ENCODE results near the gene TTLL10. TPM values are rescaled to one million over a fixed set of nuclear protein-coding genes. Genes with fewer than 3 reads are reported as not detected.

The TTLL10 gene
- total and polyA plus RNA-seq, 2 of the 4 experiments (the other 2 are of a cell fraction), result not detected

DNA sequence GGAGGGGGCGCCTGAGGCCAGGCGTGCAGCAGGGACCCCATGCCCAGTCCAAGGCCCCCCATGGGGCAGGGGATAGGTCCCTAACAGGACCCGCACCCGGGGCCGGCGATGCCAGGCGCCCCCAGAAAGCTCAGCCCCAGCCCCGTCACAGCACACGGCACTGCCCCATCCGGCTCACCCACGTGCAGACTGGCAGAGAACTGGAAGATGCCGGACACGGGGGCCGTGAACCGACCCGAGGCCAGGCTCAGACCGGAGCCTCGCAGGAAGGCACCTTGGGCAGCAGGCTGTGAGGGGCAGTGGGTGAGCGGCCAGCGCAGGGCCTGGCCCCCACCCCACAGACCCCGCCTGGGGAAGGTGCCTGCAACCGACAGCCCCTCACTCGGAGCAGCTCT lies 69.6 kb downstream of the TTLL10 start:
- no TSS peak for BruUV-seq (replicated peaks)
- WGBS, 2 experiments (ENCODE audit: extremely low coverage in 2 of 2, insufficient read length in 1 of 2), result 93% methylated on average over 12 of the region's 23 CpGs; no CpG with 5 or more reads in 1 of the 2 experiments
- no peak for ATAC-seq (ENCODE audit: low read depth)
- ChIA-PET CTCF (no interaction called here), POLR2A (ENCODE audit: unreplicated experiment) (no interaction called here)
- Histone ChIP-seq H4K5ac (ENCODE audit: low read depth, low read length) (no peak overlapping the region), H4K8ac (ENCODE audit: low read depth in 2 of 2, low read length in 2 of 2) (no peak overlapping the region), H3K4me3 (ENCODE audit: insufficient read depth, low read depth, low read length) (no peak overlapping the region), H3K14ac (replicated peaks; ENCODE audit: low read depth, low read length) (no peak overlapping the region), H3K4ac (ENCODE audit: low read depth, low read length) (no peak overlapping the region), H3K9me1 (ENCODE audit: insufficient read depth, low read length) (no peaks in the 10 kb centered on the region), H3K9me3 (ENCODE audit: control insufficient read depth, insufficient read depth, low read length) (no peaks in the 10 kb centered on the region), H2BK5ac (ENCODE audit: low read depth, low read length, poor library complexity, severe bottlenecking) (no peak overlapping the region), H3K18ac (ENCODE audit: low read depth, low read length) (no peak overlapping the region), H3K9ac (ENCODE audit: low read depth, low read length) (no peak overlapping the region), H2BK15ac (ENCODE audit: low read depth, low read length) (no peak overlapping the region), H3K4me1 (ENCODE audit: control insufficient read depth, insufficient read depth, low read length) (peaks cover 9% of the 10 kb centered on the region), H4K20me1 (ENCODE audit: insufficient read depth, low read length) (no peaks in the 10 kb centered on the region), H3K23ac (ENCODE audit: low read depth, low read length) (no peak overlapping the region), H3K79me1 (ENCODE audit: low read depth in 1 of 2, low read length in 2 of 2) (no peaks in the 10 kb centered on the region), H3K27me3 (ENCODE audit: control insufficient read depth, insufficient read depth, low read length) (no peaks in the 10 kb centered on the region), H2AK5ac (ENCODE audit: low read depth, low read length) (no peak overlapping the region), H2BK120ac (ENCODE audit: low read depth, low read length) (no peak overlapping the region), H2AFZ (replicated peaks; ENCODE audit: low read length, poor library complexity) (no peak overlapping the region), H2BK20ac (ENCODE audit: low read depth, low read length) (no peak overlapping the region), H2AK9ac (replicated peaks; ENCODE audit: low read depth, low read length, poor library complexity) (no peak overlapping the region), H3K4me2 (ENCODE audit: low read depth, low read length) (no peak overlapping the region), H4K91ac (ENCODE audit: insufficient read depth, low read depth, low read length) (no peak overlapping the region), H3K36me3 (ENCODE audit: control insufficient read depth, insufficient read depth, low read length) (peaks cover 2% of the 10 kb centered on the region; the same call in 1 of the 2 replicates), H3K27ac (ENCODE audit: insufficient read depth, low read length) (no peak overlapping the region), H3K56ac (ENCODE audit: extremely low read depth, insufficient read depth, low read length) (no peak overlapping the region)
- intact Hi-C loops (cut with micrococcal nuclease) (no loop called here), in situ Hi-C loops (cut with MboI; ENCODE audit: low sequenced_read_pairs) (no loop called here), dilution Hi-C loops (cut with HindIII; ENCODE audit: low sequenced_read_pairs, unreplicated experiment) (no loop called here)
- DNase-seq, result no peak
- TF ChIP-seq, protein P1, sequence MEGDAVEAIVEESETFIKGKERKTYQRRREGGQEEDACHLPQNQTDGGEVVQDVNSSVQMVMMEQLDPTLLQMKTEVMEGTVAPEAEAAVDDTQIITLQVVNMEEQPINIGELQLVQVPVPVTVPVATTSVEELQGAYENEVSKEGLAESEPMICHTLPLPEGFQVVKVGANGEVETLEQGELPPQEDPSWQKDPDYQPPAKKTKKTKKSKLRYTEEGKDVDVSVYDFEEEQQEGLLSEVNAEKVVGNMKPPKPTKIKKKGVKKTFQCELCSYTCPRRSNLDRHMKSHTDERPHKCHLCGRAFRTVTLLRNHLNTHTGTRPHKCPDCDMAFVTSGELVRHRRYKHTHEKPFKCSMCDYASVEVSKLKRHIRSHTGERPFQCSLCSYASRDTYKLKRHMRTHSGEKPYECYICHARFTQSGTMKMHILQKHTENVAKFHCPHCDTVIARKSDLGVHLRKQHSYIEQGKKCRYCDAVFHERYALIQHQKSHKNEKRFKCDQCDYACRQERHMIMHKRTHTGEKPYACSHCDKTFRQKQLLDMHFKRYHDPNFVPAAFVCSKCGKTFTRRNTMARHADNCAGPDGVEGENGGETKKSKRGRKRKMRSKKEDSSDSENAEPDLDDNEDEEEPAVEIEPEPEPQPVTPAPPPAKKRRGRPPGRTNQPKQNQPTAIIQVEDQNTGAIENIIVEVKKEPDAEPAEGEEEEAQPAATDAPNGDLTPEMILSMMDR (conservative IDR thresholded peaks at IDR 0.05; ENCODE audit: low read depth, low read length), result no peak
- no peak for TF ChIP-seq RFX5 (IDR thresholded peaks at IDR 0.05; ENCODE audit: low read depth, low read length)
- TF ChIP-seq USF2 (IDR thresholded peaks at IDR 0.05; ENCODE audit: low read depth, low read length), result no peak
- no peak for TF ChIP-seq RCOR1 (IDR thresholded peaks at IDR 0.05; ENCODE audit: insufficient replicate concordance, low read length)
- no peak for TF ChIP-seq MAZ (IDR thresholded peaks at IDR 0.05; ENCODE audit: borderline replicate concordance, low read depth, low read length)
- no peak for TF ChIP-seq MXI1 (IDR thresholded peaks at IDR 0.05; ENCODE audit: borderline replicate concordance, low read depth, low read length)
- TF ChIP-seq FOS (IDR thresholded peaks at IDR 0.05; ENCODE audit: low read depth, low read length), result no peak
- no peak for TF ChIP-seq NFE2L2 (IDR thresholded peaks at IDR 0.05; ENCODE audit: low read depth, low read length)
- no peak for TF ChIP-seq RAD21 (IDR thresholded peaks at IDR 0.05; ENCODE audit: low read length)
- TF ChIP-seq MAFK (IDR thresholded peaks at IDR 0.05; ENCODE audit: low read depth, low read length), result no peak
- TF ChIP-seq POLR2A (IDR thresholded peaks at IDR 0.05; ENCODE audit: low read depth, low read length), result no peak
- no peak for TF ChIP-seq CEBPB (IDR thresholded peaks at IDR 0.05; ENCODE audit: low read depth, low read length)
- no peak for TF ChIP-seq SMC3 (IDR thresholded peaks at IDR 0.05; ENCODE audit: low read depth, low read length)
- no peak for TF ChIP-seq CHD1 (IDR thresholded peaks at IDR 0.05; ENCODE audit: low read depth, low read length)
- TF ChIP-seq BHLHE40 (IDR thresholded peaks at IDR 0.05; ENCODE audit: low read depth, low read length), result no peak
